ENCODE results near the gene SLC32A1.

The SLC32A1 gene

GRCh38 chr20:38762174-38762573, 37.9 kb downstream of the SLC32A1 start:
- no peaks in the 10 kb centered on the region for H4K20me1 ChIP-seq (ENCODE audit: control insufficient read depth, insufficient read depth, low read depth, low read length)
- H3K27me3 ChIP-seq (ENCODE audit: control insufficient read depth, low read length) = no peaks in the 10 kb centered on the region
- H3K9me3 ChIP-seq (ENCODE audit: control insufficient read depth, insufficient read depth, low read length) = no peaks in the 10 kb centered on the region
- no peak overlapping the region for H3K27ac ChIP-seq (ENCODE audit: low read depth, low read length)
- H3K79me2 ChIP-seq (ENCODE audit: control insufficient read depth, low read length) = no peaks in the 10 kb centered on the region
- H3K4me2 ChIP-seq (ENCODE audit: low read length) = no peak overlapping the region
- H3K36me3 ChIP-seq (ENCODE audit: control insufficient read depth, low read length) = peaks cover 68% of the 10 kb centered on the region
- H3F3A ChIP-seq (ENCODE audit: control insufficient read depth, insufficient read depth) = no peaks in the 10 kb centered on the region
- no peaks in the 10 kb centered on the region for H3K9me2 ChIP-seq (replicated peaks; ENCODE audit: control insufficient read depth, low read length)
- TF ChIP-seq CTCF (IDR thresholded peaks at IDR 0.05; ENCODE audit: low read depth, low read length, poor library complexity, severe bottlenecking) (no peak), EZH2phosphoT487 (IDR thresholded peaks at IDR 0.05; ENCODE audit: borderline replicate concordance, low read length) (no peak)
- H3K4me1 ChIP-seq (ENCODE audit: control insufficient read depth, low read length) = no peaks in the 10 kb centered on the region
- H3K4me3 ChIP-seq (ENCODE audit: low read length) = no peak overlapping the region

GRCh38 chr20:38763616-38764015, 39.3 kb downstream of the SLC32A1 start:
- Histone ChIP-seq H3K4me1 (ENCODE audit: control insufficient read depth, low read length) (no peaks in the 10 kb centered on the region), H3K9me2 (replicated peaks; ENCODE audit: control insufficient read depth, low read length) (no peaks in the 10 kb centered on the region), H3K36me3 (ENCODE audit: control insufficient read depth, low read length) (peaks cover 66% of the 10 kb centered on the region), H3K4me2 (ENCODE audit: low read length) (no peak overlapping the region), H3F3A (ENCODE audit: control insufficient read depth, insufficient read depth) (no peaks in the 10 kb centered on the region), H3K79me2 (ENCODE audit: control insufficient read depth, low read length) (no peaks in the 10 kb centered on the region), H3K27ac (ENCODE audit: low read depth, low read length) (no peak overlapping the region), H3K9me3 (ENCODE audit: control insufficient read depth, insufficient read depth, low read length) (no peaks in the 10 kb centered on the region), H3K27me3 (ENCODE audit: control insufficient read depth, low read length) (no peaks in the 10 kb centered on the region), H3K4me3 (ENCODE audit: low read length) (no peak overlapping the region), H4K20me1 (ENCODE audit: control insufficient read depth, insufficient read depth, low read depth, low read length) (no peaks in the 10 kb centered on the region)
- TF ChIP-seq CTCF (IDR thresholded peaks at IDR 0.05; ENCODE audit: low read depth, low read length, poor library complexity, severe bottlenecking) (no peak), EZH2phosphoT487 (IDR thresholded peaks at IDR 0.05; ENCODE audit: borderline replicate concordance, low read length) (no peak)

- Histone ChIP-seq H3K27me3 (ENCODE audit: control insufficient read depth, low read length) (no peaks in the 10 kb centered on the region), H3K4me1 (ENCODE audit: control insufficient read depth, low read length) (no peaks in the 10 kb centered on the region), H3K9me2 (replicated peaks; ENCODE audit: control insufficient read depth, low read length) (no peaks in the 10 kb centered on the region), H3K27ac (ENCODE audit: low read depth, low read length) (no peak overlapping the region), H3K36me3 (ENCODE audit: control insufficient read depth, low read length) (peaks cover 69% of the 10 kb centered on the region), H3K4me3 (ENCODE audit: low read length) (no peak overlapping the region), H3K79me2 (ENCODE audit: control insufficient read depth, low read length) (no peaks in the 10 kb centered on the region), H3F3A (ENCODE audit: control insufficient read depth, insufficient read depth) (no peaks in the 10 kb centered on the region), H4K20me1 (ENCODE audit: control insufficient read depth, insufficient read depth, low read depth, low read length) (no peaks in the 10 kb centered on the region), H3K9me3 (ENCODE audit: control insufficient read depth, insufficient read depth, low read length) (no peaks in the 10 kb centered on the region), H3K4me2 (ENCODE audit: low read length) (no peak overlapping the region)
- TF ChIP-seq CTCF (IDR thresholded peaks at IDR 0.05; ENCODE audit: low read depth, low read length, poor library complexity, severe bottlenecking) (no peak), EZH2phosphoT487 (IDR thresholded peaks at IDR 0.05; ENCODE audit: borderline replicate concordance, low read length) (no peak)
These were observed 40.5 kb downstream of the SLC32A1 start for GRCh38 chr20:38764567-38765318.
